Tibial nerve (tissue), 4 donors: Measurements from ENCODE around the gene PHLDA1.

Experiments
- EP300 ChIP-seq, 2 donors: sonication (generic); formaldehyde crosslinking; IDR thresholded peaks; one replicate each; pipeline ENCODE4 v1.6.1; 2017; ENCODE audit warnings: antibody characterized with exemption in 2 of 2, mild to moderate bottlenecking in 1 of 2
- POLR2A ChIP-seq, 2 donors: fragments of 450-650 bp; IDR thresholded peaks; one replicate each; pipeline ENCODE4 v1.6.1; 2017; ENCODE audit warnings: antibody characterized with exemption in 2 of 2, mild to moderate bottlenecking in 2 of 2, moderate library complexity in 2 of 2
- TF ChIP-seq, protein P1 (sequence below), 5 experiments: fragments of 200-600 bp in 3 of 5; fragments of 450-650 bp in 2 of 5; sonication (generic) in 3 of 5; IDR thresholded peaks; one replicate each; pipeline ENCODE4 v1.5.1; 2016 to 2019; ENCODE audit warnings: antibody characterized with exemption in 5 of 5, mild to moderate bottlenecking in 3 of 5, moderate library complexity in 2 of 5

DNA sequence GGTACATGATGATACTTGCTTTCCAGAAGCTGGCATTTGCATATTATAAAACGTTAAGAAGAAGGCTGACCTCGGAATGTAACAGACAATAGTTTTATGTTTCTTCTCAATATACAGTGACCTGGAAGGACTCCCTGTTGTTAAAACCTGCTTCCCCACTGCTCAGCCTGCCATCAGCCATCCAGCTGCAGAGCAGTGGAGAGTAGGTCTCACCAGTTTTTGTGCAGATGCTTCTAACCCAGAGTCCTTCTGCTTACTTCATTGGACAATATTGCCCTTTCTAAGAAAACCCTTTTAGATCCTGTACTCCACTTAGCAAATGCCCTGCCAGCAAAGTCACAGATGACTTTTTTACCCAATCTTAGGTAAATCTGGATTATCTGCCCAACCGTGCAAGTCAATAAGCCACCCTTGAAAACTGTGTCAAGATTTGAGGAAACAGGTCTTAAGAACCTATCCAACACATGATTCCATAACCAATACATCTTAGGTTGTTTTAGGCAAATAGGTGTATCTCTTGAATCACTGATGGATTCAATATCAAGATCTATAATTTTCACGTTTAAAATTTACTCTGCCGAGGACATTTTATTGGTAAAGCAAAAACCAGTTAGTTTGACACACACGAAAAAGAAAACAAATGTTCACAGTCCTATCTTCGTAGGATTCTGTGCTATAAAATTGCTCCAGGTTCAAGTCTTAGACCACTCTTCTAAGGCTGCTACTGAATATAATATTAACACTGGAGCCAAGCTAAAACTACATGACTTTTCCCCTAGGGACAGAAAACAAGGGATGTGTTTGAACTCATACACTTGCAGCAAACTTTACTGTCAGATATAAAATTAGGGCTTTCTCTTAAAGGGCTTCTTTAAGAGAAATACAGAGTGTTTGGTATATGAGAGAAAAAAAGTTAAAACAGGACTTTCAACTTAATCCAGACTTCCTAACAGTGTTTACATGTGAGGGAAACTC lies 5.7 kb downstream of the PHLDA1 start:
- TF ChIP-seq, protein P1, sequence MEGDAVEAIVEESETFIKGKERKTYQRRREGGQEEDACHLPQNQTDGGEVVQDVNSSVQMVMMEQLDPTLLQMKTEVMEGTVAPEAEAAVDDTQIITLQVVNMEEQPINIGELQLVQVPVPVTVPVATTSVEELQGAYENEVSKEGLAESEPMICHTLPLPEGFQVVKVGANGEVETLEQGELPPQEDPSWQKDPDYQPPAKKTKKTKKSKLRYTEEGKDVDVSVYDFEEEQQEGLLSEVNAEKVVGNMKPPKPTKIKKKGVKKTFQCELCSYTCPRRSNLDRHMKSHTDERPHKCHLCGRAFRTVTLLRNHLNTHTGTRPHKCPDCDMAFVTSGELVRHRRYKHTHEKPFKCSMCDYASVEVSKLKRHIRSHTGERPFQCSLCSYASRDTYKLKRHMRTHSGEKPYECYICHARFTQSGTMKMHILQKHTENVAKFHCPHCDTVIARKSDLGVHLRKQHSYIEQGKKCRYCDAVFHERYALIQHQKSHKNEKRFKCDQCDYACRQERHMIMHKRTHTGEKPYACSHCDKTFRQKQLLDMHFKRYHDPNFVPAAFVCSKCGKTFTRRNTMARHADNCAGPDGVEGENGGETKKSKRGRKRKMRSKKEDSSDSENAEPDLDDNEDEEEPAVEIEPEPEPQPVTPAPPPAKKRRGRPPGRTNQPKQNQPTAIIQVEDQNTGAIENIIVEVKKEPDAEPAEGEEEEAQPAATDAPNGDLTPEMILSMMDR (IDR thresholded peaks at IDR 0.05) = no peak
- TF ChIP-seq EP300 (IDR thresholded peaks at IDR 0.05) (no peak), POLR2A (IDR thresholded peaks at IDR 0.05) (no peak)
